Adipocyte (in vitro differentiated cells): ENCODE measurements around the gene OR10T2.
"Not testable (repeated sequence)": the region's sequence is repeated elsewhere in the genome, so short reads cannot be mapped to it uniquely, and the experiment has no call there.

Experiments
- DNase-seq: peaks from one replicate; pipeline ENCODE4 v3.0.0-alpha.2; 2015; ENCODE audit warnings: low read depth
- H3K27me3 ChIP-seq: replicated peaks from 2 replicates; pipeline ENCODE4 v1.7.0; 2013; ENCODE audit warnings: mild to moderate bottlenecking, low read length, moderate library complexity; ENCODE audit not compliant: control insufficient read depth, insufficient read depth
- H3K36me3 ChIP-seq: 2 replicates; pipeline ENCODE4 v1.7.0; 2013; ENCODE audit warnings: low read length, mild to moderate bottlenecking, moderate library complexity; ENCODE audit not compliant: control insufficient read depth, insufficient read depth, severe bottlenecking
- H3K4me1 ChIP-seq: 2 replicates; pipeline ENCODE4 v1.7.0; 2013; ENCODE audit warnings: mild to moderate bottlenecking, low read length, moderate library complexity; ENCODE audit not compliant: control insufficient read depth, insufficient read depth
- H3K4me3 ChIP-seq: 2 replicates; pipeline ENCODE4 v1.7.0; 2013; ENCODE audit warnings: mild to moderate bottlenecking, low read length, moderate library complexity
- H3K9ac ChIP-seq: 2 replicates; pipeline ENCODE4 v1.7.0; 2013; ENCODE audit warnings: mild to moderate bottlenecking, low read length, moderate library complexity
- H3K9me3 ChIP-seq: 2 replicates; pipeline ENCODE4 v1.7.0; 2013; ENCODE audit warnings: mild to moderate bottlenecking, low read length, moderate library complexity; ENCODE audit not compliant: control insufficient read depth

OR10T2 gene, protein sequence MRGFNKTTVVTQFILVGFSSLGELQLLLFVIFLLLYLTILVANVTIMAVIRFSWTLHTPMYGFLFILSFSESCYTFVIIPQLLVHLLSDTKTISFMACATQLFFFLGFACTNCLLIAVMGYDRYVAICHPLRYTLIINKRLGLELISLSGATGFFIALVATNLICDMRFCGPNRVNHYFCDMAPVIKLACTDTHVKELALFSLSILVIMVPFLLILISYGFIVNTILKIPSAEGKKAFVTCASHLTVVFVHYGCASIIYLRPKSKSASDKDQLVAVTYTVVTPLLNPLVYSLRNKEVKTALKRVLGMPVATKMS

DNA sequence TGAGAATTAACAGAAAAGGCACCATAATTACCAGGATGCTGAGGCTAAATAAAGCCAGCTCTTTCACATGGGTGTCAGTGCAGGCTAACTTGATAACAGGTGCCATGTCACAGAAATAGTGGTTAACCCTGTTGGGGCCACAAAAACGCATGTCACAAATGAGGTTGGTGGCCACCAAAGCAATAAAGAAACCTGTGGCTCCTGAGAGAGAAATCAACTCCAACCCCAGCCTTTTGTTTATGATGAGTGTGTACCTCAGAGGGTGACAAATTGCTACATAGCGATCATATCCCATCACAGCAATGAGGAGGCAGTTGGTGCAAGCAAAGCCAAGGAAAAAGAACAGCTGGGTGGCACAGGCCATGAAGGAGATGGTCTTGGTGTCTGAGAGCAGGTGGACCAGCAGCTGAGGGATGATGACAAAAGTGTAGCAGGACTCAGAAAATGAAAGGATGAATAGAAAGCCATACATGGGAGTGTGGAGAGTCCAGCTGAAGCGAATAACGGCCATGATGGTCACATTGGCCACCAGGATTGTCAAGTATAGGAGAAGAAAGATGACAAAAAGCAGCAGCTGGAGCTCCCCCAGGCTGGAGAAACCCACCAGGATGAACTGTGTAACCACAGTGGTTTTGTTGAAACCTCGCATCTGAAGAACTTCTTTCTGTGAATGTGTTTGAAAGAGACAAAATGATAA is at the start of gene OR10T2:
Gene OR10T2, minus strand, starts transcription at position 649 of the 697 bp plus-strand sequence. Its CDS starts 0 bp downstream, at position 649.
- H3K4me3 ChIP-seq = no peak within 1 kb of the TSS
- no peak within 1 kb of the TSS for H3K9ac ChIP-seq
- H3K9me3 ChIP-seq = no peaks in the 10 kb centered on the region
- H3K27me3 ChIP-seq = no peaks in the 10 kb centered on the region
- H3K36me3 ChIP-seq = no peaks in the 10 kb centered on the region
- no peaks in the 10 kb centered on the region for H3K4me1 ChIP-seq
- no peak for DNase-seq

DNA sequence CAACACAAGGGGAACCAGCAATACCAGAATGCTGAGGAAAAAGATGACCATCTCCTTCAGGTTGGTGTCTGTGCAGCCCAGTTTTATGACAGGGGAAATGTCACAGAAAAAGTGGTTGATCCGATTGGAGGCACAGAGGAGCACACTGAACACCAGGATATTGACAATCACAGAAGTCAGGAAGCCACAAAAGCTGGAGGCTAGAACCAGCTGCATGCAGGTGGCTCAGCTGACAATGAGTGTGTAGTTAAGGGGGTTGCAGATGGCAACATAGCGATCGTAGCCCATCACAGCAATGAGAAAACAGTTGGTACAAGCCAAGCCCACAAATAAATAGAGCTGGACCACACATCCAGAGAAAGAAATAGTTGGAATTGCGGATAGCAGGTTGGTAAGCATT is 46.1 kb upstream of the OR10T2 start:
- no peak overlapping the region for H3K9ac ChIP-seq
- no peaks in the 10 kb centered on the region for H3K27me3 ChIP-seq
- DNase-seq = no peak
- H3K4me1 ChIP-seq = no peaks in the 10 kb centered on the region
- H3K9me3 ChIP-seq = no peaks in the 10 kb centered on the region
- H3K4me3 ChIP-seq = no peak overlapping the region
- no peaks in the 10 kb centered on the region for H3K36me3 ChIP-seq

DNA sequence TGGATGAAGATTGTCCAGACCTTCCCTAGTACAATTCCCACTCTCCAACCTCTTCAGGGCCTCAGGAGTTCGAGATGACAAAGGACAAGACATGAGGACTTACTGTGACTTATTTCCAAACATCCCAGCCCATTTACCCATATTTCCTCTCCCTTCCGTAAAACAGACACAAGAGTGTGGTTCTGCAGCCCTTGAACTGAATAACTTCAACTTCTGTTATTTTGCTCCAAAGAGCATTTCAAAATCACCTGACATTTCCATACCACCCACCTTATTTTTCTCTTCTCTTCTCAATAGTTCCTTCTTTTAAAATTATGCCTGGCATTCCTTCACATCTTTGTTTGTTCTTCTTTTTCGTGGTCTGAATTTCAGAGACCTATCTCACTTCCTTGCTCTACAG is 35.5 kb upstream of the OR10T2 start:
- no peaks in the 10 kb centered on the region for H3K9me3 ChIP-seq
- H3K4me3 ChIP-seq = no peak overlapping the region
- no peak overlapping the region for H3K9ac ChIP-seq
- no peaks in the 10 kb centered on the region for H3K27me3 ChIP-seq
- DNase-seq = no peak
- H3K4me1 ChIP-seq = no peaks in the 10 kb centered on the region
- no peaks in the 10 kb centered on the region for H3K36me3 ChIP-seq

DNA sequence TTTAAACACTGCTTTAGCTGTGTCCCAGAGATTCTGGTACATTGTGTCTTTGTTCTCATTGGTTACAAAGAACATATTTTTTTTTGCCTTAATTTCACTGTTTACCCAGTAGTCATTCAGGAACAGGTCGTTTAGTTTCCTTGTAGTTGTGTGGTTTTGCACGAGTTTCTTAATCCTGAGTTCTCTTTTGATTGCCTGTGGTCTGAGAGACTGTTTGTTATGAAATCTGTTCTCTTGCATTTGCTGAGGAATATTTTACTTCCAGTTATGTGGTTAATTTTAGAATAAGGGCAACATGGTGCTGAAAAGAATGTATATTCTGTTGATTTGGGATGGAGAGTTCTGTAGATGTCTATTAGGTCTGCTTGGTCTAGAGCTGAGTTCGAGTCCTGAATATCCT is 30.9 kb upstream of the OR10T2 start:
- not testable (repeated sequence) for H3K4me1 ChIP-seq, H3K9me3 ChIP-seq, DNase-seq, H3K4me3 ChIP-seq, H3K36me3 ChIP-seq, H3K9ac ChIP-seq, H3K27me3 ChIP-seq

DNA sequence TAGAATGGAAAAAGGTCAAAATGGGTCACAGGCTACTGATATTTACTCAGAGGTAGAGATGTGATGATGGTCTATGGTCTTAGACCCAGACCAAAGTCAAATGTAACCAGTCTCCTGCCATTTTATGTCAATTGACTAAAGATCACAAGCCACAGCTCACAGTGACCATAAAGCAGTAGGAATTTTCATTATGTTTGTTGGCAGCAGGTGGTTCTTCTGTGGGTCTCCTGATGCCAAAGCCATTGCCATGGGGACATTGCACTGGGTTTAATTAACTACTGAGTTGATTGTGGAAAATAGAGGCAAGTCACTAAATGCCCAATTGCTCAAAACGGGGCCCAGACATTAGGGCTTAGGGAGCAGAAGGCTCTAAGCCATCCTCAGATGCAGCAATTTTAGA is 26.9 kb upstream of the OR10T2 start, which contains the start of gene OR10K2:
Gene OR10K2, minus strand, starts transcription at position 101 of the 400 bp plus-strand sequence. CDS start 5,371 bp downstream, outside the sequence.
- H3K4me1 ChIP-seq = no peaks in the 10 kb centered on the region
- no peak for DNase-seq
- H3K9me3 ChIP-seq = no peaks in the 10 kb centered on the region
- no peak within 1 kb of the TSS for H3K4me3 ChIP-seq
- H3K27me3 ChIP-seq = no peaks in the 10 kb centered on the region
- no peaks in the 10 kb centered on the region for H3K36me3 ChIP-seq
- H3K9ac ChIP-seq = no peak within 1 kb of the TSS

DNA sequence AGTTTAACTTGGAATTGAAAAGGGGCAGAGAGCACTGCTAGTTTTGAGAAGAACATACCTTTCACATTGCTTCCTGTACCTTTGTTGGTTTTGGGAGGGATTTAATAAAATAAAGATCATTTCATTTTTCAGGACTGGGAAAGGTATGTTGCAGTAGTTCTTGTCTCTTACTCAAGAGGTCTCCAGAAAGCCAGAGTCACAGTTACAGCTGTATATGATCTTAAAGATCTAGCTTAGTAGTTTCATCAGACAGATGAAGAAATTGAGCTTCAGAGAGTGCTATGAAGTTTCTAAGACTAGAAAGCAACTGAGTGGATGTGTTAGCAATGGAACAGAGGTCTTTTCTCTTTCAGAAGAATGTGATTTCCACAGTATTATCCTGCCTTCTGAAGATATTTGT is 25.8 kb upstream of the OR10T2 start:
- H3K4me3 ChIP-seq = no peak overlapping the region
- no peak for DNase-seq

DNA sequence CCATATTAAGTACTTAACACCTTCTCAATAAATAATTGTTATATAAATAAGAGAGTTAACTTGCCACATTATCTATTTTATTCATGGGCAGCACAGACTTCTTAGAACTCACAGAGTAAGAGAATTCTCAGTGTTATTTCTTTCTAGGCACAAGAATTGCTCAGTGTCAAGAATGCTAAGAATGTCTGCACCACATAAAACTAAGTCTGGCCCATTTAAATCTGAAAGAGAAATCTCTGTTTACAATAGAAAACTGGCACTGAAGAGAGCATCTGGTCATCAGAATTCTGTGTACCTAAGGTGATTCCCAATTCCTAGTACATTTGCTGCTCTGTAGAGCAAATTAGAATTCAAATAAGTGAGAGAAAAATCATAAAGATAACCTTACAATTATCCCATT is 22.9 kb upstream of the OR10T2 start:
- no peak for DNase-seq
- Histone ChIP-seq H3K4me3 (no peak overlapping the region), H3K36me3 (no peaks in the 10 kb centered on the region), H3K4me1 (no peaks in the 10 kb centered on the region), H3K9me3 (no peaks in the 10 kb centered on the region), H3K27me3 (no peaks in the 10 kb centered on the region), H3K9ac (no peak overlapping the region)

More for the DNA sequence above, 25.8 kb upstream of the OR10T2 start:
- Histone ChIP-seq H3K9ac (no peak overlapping the region), H3K27me3 (no peaks in the 10 kb centered on the region), H3K4me1 (no peaks in the 10 kb centered on the region), H3K9me3 (no peaks in the 10 kb centered on the region), H3K36me3 (no peaks in the 10 kb centered on the region)

DNA sequence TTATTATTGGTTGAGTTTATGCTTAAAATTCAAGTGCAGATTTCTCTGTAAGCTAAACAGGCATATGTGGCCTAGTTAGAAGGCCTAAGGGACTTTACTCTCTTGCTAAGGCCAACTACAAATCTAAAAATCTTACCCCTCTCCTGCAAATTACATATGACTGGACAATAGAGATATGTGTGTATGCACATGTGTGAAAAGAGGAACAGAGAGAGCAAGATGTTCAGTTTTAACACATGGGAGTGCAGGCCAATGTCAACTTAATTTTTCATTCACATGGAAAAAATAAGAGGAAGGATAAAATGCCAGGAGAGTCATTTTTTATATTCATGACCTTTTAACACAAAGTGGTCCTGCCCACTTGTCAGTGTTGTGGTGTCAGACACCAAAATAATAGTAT is 18.3 kb upstream of the OR10T2 start:
- H3K4me3 ChIP-seq = no peak overlapping the region
- no peaks in the 10 kb centered on the region for H3K9me3 ChIP-seq
- H3K27me3 ChIP-seq = no peaks in the 10 kb centered on the region
- H3K36me3 ChIP-seq = no peaks in the 10 kb centered on the region
- DNase-seq = no peak
- H3K4me1 ChIP-seq = no peaks in the 10 kb centered on the region
- H3K9ac ChIP-seq = no peak overlapping the region

DNA sequence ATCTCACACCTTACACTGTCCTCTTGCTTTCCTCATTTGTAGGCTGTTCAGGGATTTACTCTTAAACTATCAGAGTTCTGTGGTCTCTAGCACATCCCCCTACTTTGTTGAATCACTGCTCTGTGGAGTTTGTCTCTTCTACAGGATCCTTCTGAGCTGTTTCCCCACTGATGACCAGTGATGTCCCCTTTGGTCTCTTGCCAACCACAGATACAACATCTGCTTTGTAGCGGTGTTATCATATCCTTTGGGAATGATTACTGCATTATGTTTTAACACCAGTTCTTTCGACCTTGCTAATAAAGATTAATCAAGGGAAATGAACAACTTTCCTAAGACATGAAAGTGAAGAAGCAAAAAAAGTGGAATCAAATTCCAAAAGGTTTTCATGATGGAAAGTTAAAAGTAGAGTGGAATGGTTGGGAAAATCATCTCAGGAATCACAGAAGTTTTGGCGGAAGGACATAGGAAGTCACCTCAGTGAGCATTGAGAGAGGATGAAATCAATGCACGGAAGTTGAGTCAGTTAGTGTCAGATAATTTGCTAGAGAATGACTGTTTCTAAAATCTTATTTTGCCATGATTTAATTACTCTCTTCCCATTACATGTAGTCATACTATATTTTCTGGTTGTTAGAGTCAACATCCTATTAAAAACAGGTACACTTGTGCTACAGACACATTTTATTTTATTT is 15.5 kb upstream of the OR10T2 start:
- H3K9ac ChIP-seq = no peak overlapping the region
- H3K36me3 ChIP-seq = no peaks in the 10 kb centered on the region
- H3K4me1 ChIP-seq = no peaks in the 10 kb centered on the region
- H3K4me3 ChIP-seq = no peak overlapping the region
- H3K27me3 ChIP-seq = no peaks in the 10 kb centered on the region
- no peak for DNase-seq
- H3K9me3 ChIP-seq = no peaks in the 10 kb centered on the region

DNA sequence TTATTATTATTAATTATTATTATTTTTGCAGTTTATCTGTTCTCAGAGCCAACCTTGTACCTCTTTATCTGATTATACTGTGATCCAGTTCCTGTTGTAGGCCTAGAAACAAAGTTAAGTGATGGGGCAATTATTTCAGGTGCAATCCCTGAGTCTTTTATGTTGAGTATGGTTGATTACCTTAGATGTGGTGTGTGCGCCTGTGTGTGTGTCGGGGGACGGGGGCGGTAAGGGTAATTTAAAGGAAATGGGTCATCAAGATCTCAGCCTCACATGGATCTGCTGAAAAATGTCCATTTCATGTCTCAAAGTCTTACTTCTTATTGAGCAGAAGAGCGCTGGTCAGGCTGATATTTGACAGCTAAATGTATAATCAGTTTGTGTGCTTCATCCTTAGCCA is 7.8 kb upstream of the OR10T2 start:
- no peaks in the 10 kb centered on the region for H3K9me3 ChIP-seq
- DNase-seq = no peak
- no peak overlapping the region for H3K9ac ChIP-seq
- H3K27me3 ChIP-seq = no peaks in the 10 kb centered on the region
- no peaks in the 10 kb centered on the region for H3K4me1 ChIP-seq
- H3K4me3 ChIP-seq = no peak overlapping the region
- H3K36me3 ChIP-seq = no peaks in the 10 kb centered on the region

DNA sequence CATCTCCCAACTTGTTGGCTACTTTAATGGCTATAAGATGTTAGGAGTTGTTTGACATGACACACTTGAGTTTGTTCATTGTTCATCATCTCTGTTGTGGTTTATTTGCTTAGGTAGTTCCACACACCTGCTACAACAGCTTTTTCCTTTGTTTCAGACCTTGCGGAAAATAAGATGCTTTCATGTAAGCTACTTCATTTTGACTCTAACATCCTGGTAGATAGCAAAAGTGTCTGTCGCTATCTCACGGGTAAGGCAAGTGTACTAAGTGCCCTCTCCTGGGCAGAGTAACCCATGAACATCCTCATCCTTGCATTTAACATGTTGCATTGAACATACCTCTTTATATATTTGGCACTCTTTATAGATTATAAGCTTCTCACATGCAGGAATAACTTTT is 1.6 kb upstream of the OR10T2 start:
- Histone ChIP-seq H3K4me3 (no peak overlapping the region), H3K27me3 (no peaks in the 10 kb centered on the region), H3K36me3 (no peaks in the 10 kb centered on the region), H3K9me3 (no peaks in the 10 kb centered on the region), H3K9ac (no peak overlapping the region), H3K4me1 (no peaks in the 10 kb centered on the region)
- no peak for DNase-seq
